Right atrium auricular region (tissue), 2 donors: ENCODE measurements around the gene ME2. TPM values are rescaled to one million over a fixed set of nuclear protein-coding genes. Genes with fewer than 3 reads are reported as not detected.

ENCODE experiments used
- DNase-seq: peaks from one replicate; pipeline ENCODE4 v3.0.0-alpha.2; 2019; ENCODE audit warnings: low spot score
- H3K27ac ChIP-seq, 2 donors: fragments of 200-600 bp; sonication (generic); 1 replicate in 1 of 2; 2 replicates in 1 of 2; pipeline ENCODE4 v1.5.1; 2016 to 2019
- H3K27me3 ChIP-seq, 2 donors: fragments of 200-600 bp; sonication (generic); one replicate each; pipeline versions ENCODE4 v1.5.1 to v1.6.0; 2017 to 2019
- H3K36me3 ChIP-seq: fragments of 200-600 bp; sonication (generic); one replicate; pipeline ENCODE4 v1.5.1; 2016
- H3K4me1 ChIP-seq, 2 donors: fragments of 200-600 bp; sonication (generic); one replicate each; pipeline versions ENCODE4 v1.5.1 to v1.6.0; 2017 to 2019
- H3K4me3 ChIP-seq, 2 donors: fragments of 200-600 bp; sonication (generic); 1 replicate in 1 of 2; 2 replicates in 1 of 2; pipeline ENCODE4 v1.5.1; 2017 to 2019; ENCODE audit warnings: mild to moderate bottlenecking in 1 of 2, moderate library complexity in 1 of 2
- H3K9me3 ChIP-seq, 2 donors: fragments of 200-600 bp; sonication (generic); one replicate each; pipeline ENCODE4 v1.5.1; 2019
- CTCF ChIP-seq, 2 donors: fragments of 200-600 bp; sonication (generic); IDR thresholded peaks; one replicate each; pipeline ENCODE4 v1.5.1; 2019; ENCODE audit warnings: antibody characterized with exemption in 2 of 2
- total RNA-seq, 2 donors: library from RNA; depleted of rRNA; stranded (reverse); fragments of >200 nt; gene quantifications; one replicate each; pipeline ENCODE4 v1.1.0, GENCODE V29; 2016

The ME2 gene
- total RNA-seq, 2 donors from 2014 or later, result 82.0 to 117 TPM

- Histone ChIP-seq H3K36me3 (no peaks in the 10 kb centered on the region), H3K4me1 (no peaks in the 10 kb centered on the region), H3K27ac (no peak overlapping the region), H3K27me3 (no peaks in the 10 kb centered on the region), H3K4me3 (no peak overlapping the region), H3K9me3 (no peaks in the 10 kb centered on the region)
- no peak for DNase-seq
- no peak for TF ChIP-seq CTCF (IDR thresholded peaks at IDR 0.05)
These were observed 76.3 kb downstream of the ME2 start for GRCh38 chr18:50955253-50955652.

- H3K4me1 ChIP-seq, result no peaks in the 10 kb centered on the region
- DNase-seq, result no peak
- H3K27me3 ChIP-seq, result no peaks in the 10 kb centered on the region
- no peaks in the 10 kb centered on the region for H3K36me3 ChIP-seq
- TF ChIP-seq CTCF (IDR thresholded peaks at IDR 0.05), result no peak
- no peak overlapping the region for H3K27ac ChIP-seq
- H3K4me3 ChIP-seq, result no peak overlapping the region
- H3K9me3 ChIP-seq, result peaks cover 0 to 4% of the 10 kb centered on the region in 2 donors
These were observed 77.2 kb downstream of the ME2 start for GRCh38 chr18:50956116-50956515.

GRCh38 chr18:50961974-50962373 lies 83.1 kb downstream of the ME2 start:
- Histone ChIP-seq H3K36me3 (no peaks in the 10 kb centered on the region), H3K27me3 (no peaks in the 10 kb centered on the region), H3K4me1 (no peaks in the 10 kb centered on the region), H3K27ac (no peak overlapping the region), H3K4me3 (no peak overlapping the region), H3K9me3 (peaks cover 0 to 26% of the 10 kb centered on the region in 2 donors)
- DNase-seq, result no peak
- no peak for TF ChIP-seq CTCF (IDR thresholded peaks at IDR 0.05)

GRCh38 chr18:50967714-50968661 lies 89.1 kb downstream of the ME2 start, which contains the start of gene ELAC1:
TSS of gene ELAC1 (plus strand) at chr18:50968040. CDS start at chr18:50974405, 6,365 bp downstream.
- peak; percentile 69 for DNase-seq
- no peaks in the 10 kb centered on the region for H3K36me3 ChIP-seq
- peak in 1 of 2 donors; percentile 38 for TF ChIP-seq CTCF (IDR thresholded peaks at IDR 0.05)
- no peaks in the 10 kb centered on the region for H3K27me3 ChIP-seq
- H3K4me1 ChIP-seq, result peaks cover 0 to 16% of the 10 kb centered on the region in 2 donors
- H3K4me3 ChIP-seq, result peak within 1 kb of the TSS; percentile 94
- peaks cover 0 to 4% of the 10 kb centered on the region in 2 donors for H3K9me3 ChIP-seq
- H3K27ac ChIP-seq, result peak within 1 kb of the TSS; percentile 99

- peaks cover 0 to 16% of the 10 kb centered on the region in 2 donors for H3K4me1 ChIP-seq
- DNase-seq, result no peak
- H3K9me3 ChIP-seq, result no peaks in the 10 kb centered on the region
- no peak overlapping the region for H3K4me3 ChIP-seq
- peak overlapping the region in 1 of 2 donors; percentile 99 for H3K27ac ChIP-seq
- H3K36me3 ChIP-seq, result peaks cover under 1% of the 10 kb centered on the region
- TF ChIP-seq CTCF (IDR thresholded peaks at IDR 0.05), result no peak
- no peaks in the 10 kb centered on the region for H3K27me3 ChIP-seq
These were observed 90.5 kb downstream of the ME2 start for GRCh38 chr18:50969448-50969847.
